NCI-H524 treated with DMSO at 0.1 percent for 48 hours (cell line): ENCODE data around the gene MKNK1.

Experiments
- DNase-seq: peaks from one replicate; lab custom pipeline; 2025; lab: John Stamatoyannopoulos, UW

The MKNK1 gene

GRCh38 chr1:46522184-46522968 lies 81.7 kb downstream of the MKNK1 start:
- DNase-seq = no peak

GRCh38 chr1:46521414-46521813 lies 82.7 kb downstream of the MKNK1 start:
- DNase-seq = no peak

- DNase-seq = no peak
Measured at GRCh38 chr1:46520063-46520911, 83.8 kb downstream of the MKNK1 start.

- no peak for DNase-seq
Measured at GRCh38 chr1:46519209-46519608, 84.9 kb downstream of the MKNK1 start.

GRCh38 chr1:46517932-46518498 lies 86.1 kb downstream of the MKNK1 start:
- no peak for DNase-seq

- no peak for DNase-seq
Measured at GRCh38 chr1:46517010-46517600, 87.0 kb downstream of the MKNK1 start.

- DNase-seq = no peak
Measured at GRCh38 chr1:46516200-46516950, 87.7 kb downstream of the MKNK1 start.

GRCh38 chr1:46515576-46515975 lies 88.5 kb downstream of the MKNK1 start:
- no peak for DNase-seq

- DNase-seq = no peak
Measured at GRCh38 chr1:46513536-46513935, 90.5 kb downstream of the MKNK1 start.

- DNase-seq = no peak
Measured at GRCh38 chr1:46512792-46513190, 91.3 kb downstream of the MKNK1 start.

- no peak for DNase-seq
Measured at GRCh38 chr1:46512135-46512791, 91.8 kb downstream of the MKNK1 start.

- DNase-seq = no peak
Measured at GRCh38 chr1:46510998-46511365, 93.1 kb downstream of the MKNK1 start.

GRCh38 chr1:46510341-46510997 lies 93.6 kb downstream of the MKNK1 start:
- no peak for DNase-seq

GRCh38 chr1:46508757-46509156 lies 95.3 kb downstream of the MKNK1 start:
- no peak for DNase-seq
